Karpas-422 (cell line): ENCODE data around the gene SECISBP2. TPM values are rescaled to one million over a fixed set of nuclear protein-coding genes. Genes with fewer than 3 reads are reported as not detected.
"Not testable (repeated sequence)": the region's sequence is repeated elsewhere in the genome, so short reads cannot be mapped to it uniquely, and the experiment has no call there.

ENCODE experiments used
- DNase-seq: peaks from one replicate; pipeline ENCODE4 v3.0.0-alpha.2; 2015
- H2AFZ ChIP-seq: fragments of 200-600 bp; sonication (generic); 2 replicates; pipeline ENCODE4 v1.6.1; 2014; ENCODE audit warnings: antibody characterized with exemption, low read length, mixed read lengths
- H3K27ac ChIP-seq: fragments of 200-600 bp; sonication (generic); 2 replicates; pipeline ENCODE4 v1.5.1; 2014; ENCODE audit warnings: mild to moderate bottlenecking, low read length, moderate library complexity
- H3K27me3 ChIP-seq: fragments of 200-600 bp; sonication (generic); 2 replicates; pipeline ENCODE4 v1.6.1; 2014; ENCODE audit warnings: low read length, mixed read lengths
- H3K36me3 ChIP-seq: fragments of 200-600 bp; sonication (generic); 2 replicates; pipeline ENCODE4 v1.6.1; 2014; ENCODE audit warnings: low read length, mixed read lengths; ENCODE audit not compliant: insufficient read depth
- H3K4me1 ChIP-seq: fragments of 200-600 bp; sonication (generic); 2 replicates; pipeline ENCODE4 v1.6.1; 2014; ENCODE audit warnings: mild to moderate bottlenecking, low read length, mixed read lengths
- H3K4me2 ChIP-seq: fragments of 200-600 bp; sonication (generic); 2 replicates; pipeline ENCODE4 v1.6.1; 2014; ENCODE audit warnings: low read length, low read depth, mild to moderate bottlenecking; ENCODE audit not compliant: poor library complexity, severe bottlenecking
- H3K4me3 ChIP-seq: fragments of 200-600 bp; sonication (generic); 2 replicates; pipeline ENCODE4 v1.5.1; 2014; ENCODE audit warnings: mild to moderate bottlenecking, antibody characterized with exemption, low read length, mixed read lengths
- H3K79me2 ChIP-seq: fragments of 200-600 bp; sonication (generic); 2 replicates; pipeline ENCODE4 v1.6.1; 2014; ENCODE audit warnings: mild to moderate bottlenecking, low read length, mixed read lengths
- H3K9ac ChIP-seq: fragments of 200-600 bp; sonication (generic); 2 replicates; pipeline ENCODE4 v1.6.0; 2014; ENCODE audit warnings: low read length
- H3K9me2 ChIP-seq: fragments of 200-600 bp; sonication (generic), shearing (Covaris generic); replicated peaks from 2 replicates; pipeline ENCODE4 v1.6.0; 2014; ENCODE audit warnings: mild to moderate bottlenecking, low read length, moderate library complexity; ENCODE audit not compliant: insufficient read depth
- H3K9me3 ChIP-seq: fragments of 300-700, 200-600 bp; sonication (generic); 2 replicates; pipeline ENCODE4 v1.6.1; 2014; ENCODE audit warnings: low read length, mixed read lengths
- H4K20me1 ChIP-seq: fragments of 200-600 bp; sonication (generic); 2 replicates; pipeline ENCODE4 v1.6.1; 2014; ENCODE audit warnings: mild to moderate bottlenecking, antibody characterized with exemption, low read length, low read depth; ENCODE audit not compliant: insufficient read depth
- total RNA-seq: library from RNA; depleted of rRNA; stranded (reverse); fragments of >200 nt; shearing (Covaris generic); gene quantifications from 2 replicates; pipeline ENCODE4 v1.2.3, GENCODE V29; 2014; ENCODE audit warnings: low replicate concordance

The SECISBP2 gene
- total RNA-seq, 1 experiment from 2014 or later = 74.1 TPM

DNA sequence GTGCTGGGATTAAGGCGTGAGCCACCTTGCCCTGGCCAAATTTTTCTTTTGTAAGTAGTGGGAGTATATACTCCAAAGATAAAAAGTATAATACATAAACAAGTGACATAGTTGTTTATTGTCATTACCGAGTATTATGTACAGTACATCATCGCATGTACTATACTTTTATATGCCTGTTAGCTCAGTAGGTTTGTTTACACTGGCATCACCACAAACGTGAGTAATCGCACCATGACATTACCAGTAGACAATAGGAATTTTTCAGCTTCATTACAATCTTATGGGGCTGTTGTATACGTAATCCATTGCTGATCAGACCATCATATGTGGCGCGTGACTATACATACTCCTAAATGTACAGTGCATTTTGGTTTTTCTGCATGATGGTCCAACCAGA is 9.8 kb downstream of the SECISBP2 start:
- no peak overlapping the region for H3K27ac ChIP-seq
- H3K9ac ChIP-seq = no peak overlapping the region
- peaks cover 25% of the 10 kb centered on the region for H3K36me3 ChIP-seq
- H3K9me2 ChIP-seq = no peaks in the 10 kb centered on the region
- H3K4me3 ChIP-seq = no peak overlapping the region
- no peaks in the 10 kb centered on the region for H3K4me1 ChIP-seq
- H2AFZ ChIP-seq = no peak overlapping the region
- peaks cover 26% of the 10 kb centered on the region for H3K79me2 ChIP-seq
- no peak overlapping the region for H3K4me2 ChIP-seq
- no peaks in the 10 kb centered on the region for H3K27me3 ChIP-seq
- no peaks in the 10 kb centered on the region for H4K20me1 ChIP-seq
- no peaks in the 10 kb centered on the region for H3K9me3 ChIP-seq
- DNase-seq = no peak

GRCh38 chr9:89329917-89330316 is 11.6 kb downstream of the SECISBP2 start:
- no peak overlapping the region for H3K4me3 ChIP-seq
- H3K27ac ChIP-seq = no peak overlapping the region
- H3K4me1 ChIP-seq = no peaks in the 10 kb centered on the region
- H2AFZ ChIP-seq = no peak overlapping the region
- peaks cover 41% of the 10 kb centered on the region for H3K36me3 ChIP-seq
- no peak for DNase-seq
- no peaks in the 10 kb centered on the region for H3K9me2 ChIP-seq
- H3K9me3 ChIP-seq = no peaks in the 10 kb centered on the region
- H3K79me2 ChIP-seq = peaks cover 8% of the 10 kb centered on the region
- no peak overlapping the region for H3K9ac ChIP-seq
- H4K20me1 ChIP-seq = no peaks in the 10 kb centered on the region
- H3K4me2 ChIP-seq = no peak overlapping the region
- no peaks in the 10 kb centered on the region for H3K27me3 ChIP-seq

DNA sequence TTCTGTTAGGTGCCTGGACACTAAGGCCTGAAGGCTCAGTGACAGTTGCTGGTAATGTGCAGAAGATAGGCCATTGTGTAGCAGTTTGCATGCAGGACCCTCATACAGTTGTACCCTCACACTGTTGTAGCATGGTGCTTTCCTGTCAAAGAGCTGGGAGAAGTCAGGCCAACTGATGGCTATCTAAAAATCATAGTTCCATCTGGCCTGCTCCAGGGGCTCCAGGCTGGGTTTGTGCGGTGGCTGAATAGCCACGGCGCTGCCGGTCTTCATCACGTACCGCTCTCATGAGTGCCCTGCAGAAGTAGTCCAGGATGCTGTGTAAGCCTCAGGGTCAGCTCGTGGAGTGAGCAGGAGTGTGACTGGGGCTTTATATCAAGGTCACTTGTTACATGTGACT is 12.2 kb downstream of the SECISBP2 start:
- Histone ChIP-seq H3K9ac (no peak overlapping the region), H2AFZ (no peak overlapping the region), H3K79me2 (0 out of 2 replicates have a peak, but pooled peaks cover 7% of the 10 kb centered on the region), H4K20me1 (no peaks in the 10 kb centered on the region), H3K9me2 (no peaks in the 10 kb centered on the region), H3K4me2 (no peak overlapping the region), H3K4me1 (no peaks in the 10 kb centered on the region), H3K27me3 (no peaks in the 10 kb centered on the region), H3K27ac (no peak overlapping the region), H3K4me3 (no peak overlapping the region), H3K9me3 (no peaks in the 10 kb centered on the region), H3K36me3 (peaks cover 41% of the 10 kb centered on the region)
- DNase-seq = no peak

DNA sequence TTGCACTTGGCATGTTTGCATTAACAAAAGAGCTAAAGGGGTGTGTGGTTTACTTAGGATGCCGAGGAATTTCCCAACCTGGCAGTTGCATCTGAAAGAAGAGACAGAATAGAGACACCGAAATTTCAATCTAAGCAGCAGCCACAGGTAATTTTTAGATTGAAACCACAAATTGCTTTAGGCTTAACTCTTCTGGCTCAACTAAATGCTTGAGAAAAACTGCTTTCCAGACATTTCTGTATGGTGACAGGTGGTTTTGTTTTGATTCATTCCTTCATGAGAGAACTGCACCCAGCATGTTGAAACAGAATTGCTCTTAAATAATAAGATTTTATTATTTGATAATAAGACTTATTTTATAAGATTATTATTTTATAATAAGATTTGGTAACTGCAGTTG is 21.5 kb downstream of the SECISBP2 start:
- Histone ChIP-seq H3K4me2 (no peak overlapping the region), H3K9me2 (no peaks in the 10 kb centered on the region), H3K27me3 (no peaks in the 10 kb centered on the region), H3K4me3 (no peak overlapping the region), H3K36me3 (peaks cover 67% of the 10 kb centered on the region), H3K4me1 (no peaks in the 10 kb centered on the region), H3K79me2 (0 out of 2 replicates have a peak, but pooled peaks cover 3% of the 10 kb centered on the region), H2AFZ (no peak overlapping the region), H3K9me3 (no peaks in the 10 kb centered on the region), H3K9ac (no peak overlapping the region), H3K27ac (no peak overlapping the region), H4K20me1 (no peaks in the 10 kb centered on the region)
- DNase-seq = no peak

- peaks cover 71% of the 10 kb centered on the region for H3K36me3 ChIP-seq
- H3K4me1 ChIP-seq = no peaks in the 10 kb centered on the region
- no peak for DNase-seq
- H3K4me2 ChIP-seq = no peak overlapping the region
- no peaks in the 10 kb centered on the region for H3K27me3 ChIP-seq
- H2AFZ ChIP-seq = no peak overlapping the region
- no peak overlapping the region for H3K9ac ChIP-seq
- H3K4me3 ChIP-seq = no peak overlapping the region
- H3K9me2 ChIP-seq = no peaks in the 10 kb centered on the region
- H4K20me1 ChIP-seq = no peaks in the 10 kb centered on the region
- H3K9me3 ChIP-seq = no peaks in the 10 kb centered on the region
- H3K79me2 ChIP-seq = 0 out of 2 replicates have a peak, but pooled peaks cover 3% of the 10 kb centered on the region
- H3K27ac ChIP-seq = no peak overlapping the region
Observed at GRCh38 chr9:89340332-89340731, 22.0 kb downstream of the SECISBP2 start.

DNA sequence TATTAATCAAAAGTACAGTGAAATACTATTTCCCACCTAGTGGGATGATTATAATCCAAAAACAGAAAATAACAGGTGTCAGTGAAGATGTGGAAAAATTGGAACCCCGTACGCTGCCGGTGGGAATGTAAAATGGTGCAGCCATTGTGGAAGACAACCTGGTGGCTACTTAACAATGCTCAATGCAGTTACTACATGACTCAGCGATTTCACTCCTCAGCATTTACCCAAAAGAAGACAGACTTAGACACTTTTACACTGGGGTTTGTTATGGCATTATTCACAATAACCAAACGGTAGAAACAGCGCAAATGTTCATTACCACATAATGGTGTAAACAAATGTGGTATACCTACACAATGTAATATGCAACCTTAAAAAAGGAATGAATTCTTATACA is 23.9 kb downstream of the SECISBP2 start:
- no peaks in the 10 kb centered on the region for H3K4me1 ChIP-seq
- no peak overlapping the region for H3K9ac ChIP-seq
- no peaks in the 10 kb centered on the region for H3K9me2 ChIP-seq
- no peaks in the 10 kb centered on the region for H3K27me3 ChIP-seq
- no peak overlapping the region for H3K27ac ChIP-seq
- DNase-seq = no peak
- H3K4me3 ChIP-seq = no peak overlapping the region
- H3K9me3 ChIP-seq = no peaks in the 10 kb centered on the region
- H2AFZ ChIP-seq = no peak overlapping the region
- no peaks in the 10 kb centered on the region for H4K20me1 ChIP-seq
- no peak overlapping the region for H3K4me2 ChIP-seq
- H3K36me3 ChIP-seq = peaks cover 77% of the 10 kb centered on the region
- H3K79me2 ChIP-seq = 0 out of 2 replicates have a peak, but pooled peaks cover 3% of the 10 kb centered on the region

DNA sequence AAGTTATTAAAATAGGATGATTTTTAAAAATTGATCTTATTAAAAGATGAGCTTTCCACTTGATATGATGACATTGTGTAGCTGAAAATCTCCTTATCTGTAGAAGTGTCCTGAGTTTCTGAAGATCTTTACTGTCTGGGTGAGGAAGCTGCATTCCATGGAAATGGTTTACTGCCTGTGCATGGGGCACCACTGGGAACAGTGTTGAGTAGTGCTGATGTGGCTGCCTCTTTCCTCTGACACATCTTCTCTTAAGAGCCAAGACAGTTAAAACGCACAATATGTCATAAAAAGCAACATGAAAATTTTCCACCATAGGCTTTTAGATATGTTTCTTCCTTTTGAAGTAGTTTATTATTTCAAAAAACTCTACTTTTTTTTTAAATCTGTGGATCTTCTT is 24.6 kb downstream of the SECISBP2 start:
- no peaks in the 10 kb centered on the region for H4K20me1 ChIP-seq
- H3K9ac ChIP-seq = no peak overlapping the region
- DNase-seq = no peak
- H3K27me3 ChIP-seq = no peaks in the 10 kb centered on the region
- H3K9me3 ChIP-seq = no peaks in the 10 kb centered on the region
- no peak overlapping the region for H3K4me3 ChIP-seq
- no peak overlapping the region for H3K27ac ChIP-seq
- no peaks in the 10 kb centered on the region for H3K9me2 ChIP-seq
- no peak overlapping the region for H2AFZ ChIP-seq
- H3K36me3 ChIP-seq = peaks cover 77% of the 10 kb centered on the region
- no peak overlapping the region for H3K4me2 ChIP-seq
- 0 out of 2 replicates have a peak, but pooled peaks cover 3% of the 10 kb centered on the region for H3K79me2 ChIP-seq
- H3K4me1 ChIP-seq = no peaks in the 10 kb centered on the region

GRCh38 chr9:89343812-89344211 is 25.5 kb downstream of the SECISBP2 start:
- not testable (repeated sequence) for DNase-seq, H3K79me2 ChIP-seq, H3K9me3 ChIP-seq, H3K4me3 ChIP-seq, H3K4me2 ChIP-seq, H4K20me1 ChIP-seq, H3K9ac ChIP-seq, H2AFZ ChIP-seq, H3K4me1 ChIP-seq, H3K27me3 ChIP-seq, H3K27ac ChIP-seq, H3K9me2 ChIP-seq
- H3K36me3 ChIP-seq = peaks cover 68% of the 10 kb centered on the region

DNA sequence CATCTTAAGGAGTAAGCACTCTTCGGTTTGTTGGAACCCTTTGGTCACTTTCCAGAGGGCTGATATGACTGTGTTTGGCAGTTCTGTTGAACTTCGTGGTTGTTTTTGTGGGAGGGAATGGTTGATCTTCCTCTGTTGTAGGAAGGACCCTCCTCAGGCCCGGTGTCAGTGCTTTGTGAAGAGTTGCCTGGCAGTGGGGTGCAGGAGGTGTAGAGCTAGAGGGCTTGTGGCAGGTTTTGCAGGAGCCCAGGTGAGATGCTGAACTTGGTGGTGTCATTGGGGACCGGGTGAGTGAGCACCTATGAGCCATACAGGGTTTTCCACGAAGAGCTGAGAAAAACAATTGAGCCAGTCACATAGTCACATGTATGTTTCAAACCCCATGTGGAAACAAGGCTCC is 27.2 kb downstream of the SECISBP2 start:
- Histone ChIP-seq H3K4me2 (no peak overlapping the region), H3K27me3 (no peaks in the 10 kb centered on the region), H3K9ac (no peak overlapping the region), H3K4me1 (no peaks in the 10 kb centered on the region), H2AFZ (no peak overlapping the region), H3K27ac (no peak overlapping the region), H3K79me2 (0 out of 2 replicates have a peak, but pooled peaks cover 3% of the 10 kb centered on the region), H3K36me3 (peaks cover 53% of the 10 kb centered on the region), H4K20me1 (no peaks in the 10 kb centered on the region), H3K9me2 (no peaks in the 10 kb centered on the region), H3K9me3 (no peaks in the 10 kb centered on the region), H3K4me3 (no peak overlapping the region)
- no peak for DNase-seq
